Large intestine (tissue), 3 donors: ENCODE measurements around the gene PYGO2. TPM values are rescaled to one million over a fixed set of nuclear protein-coding genes. Genes with fewer than 3 reads are reported as not detected.
"Not testable (repeated sequence)": the region's sequence is repeated elsewhere in the genome, so short reads cannot be mapped to it uniquely, and the experiment has no call there.

Experiments used
- DNase-seq, 2 donors: peaks; one replicate each; pipeline versions ENCODE4 v3.0.0 to v3.0.0-alpha.2; 2013
- H3K27ac ChIP-seq: one replicate; pipeline ENCODE4 v1.5.1; 2013; ENCODE audit warnings: low read length
- H3K27me3 ChIP-seq: 2 replicates; pipeline ENCODE4 v1.6.1; 2013; ENCODE audit warnings: low read length; ENCODE audit not compliant: control insufficient read depth, insufficient read depth
- H3K36me3 ChIP-seq: 2 replicates; pipeline ENCODE4 v1.6.1; 2013; ENCODE audit warnings: low read length; ENCODE audit not compliant: control insufficient read depth, insufficient read depth
- H3K4me1 ChIP-seq: one replicate; pipeline ENCODE4 v1.6.1; 2013; ENCODE audit warnings: low read length; ENCODE audit not compliant: control insufficient read depth, insufficient read depth
- H3K4me3 ChIP-seq: one replicate; pipeline ENCODE4 v1.5.1; 2013; ENCODE audit warnings: low read length
- H3K9me3 ChIP-seq: one replicate; pipeline ENCODE4 v1.6.1; 2013; ENCODE audit warnings: mild to moderate bottlenecking, low read depth, low read length, moderate library complexity; ENCODE audit not compliant: control insufficient read depth
- WGBS: methylation state at CpG from one replicate; pipeline ENCODE4 v1.1.5; 2013; ENCODE audit warnings: low lambda C conversion rate; ENCODE audit not compliant: insufficient coverage; 5-methylcytosine and 5-hydroxymethylcytosine counted together
- polyA plus RNA-seq: library from polyadenylated mRNA; unstranded; fragments of 120-200 nt; gene quantifications from one replicate; pipeline ENCODE4 v1.2.1, GENCODE V29; 2013

Gene PYGO2
- polyA plus RNA-seq, 1 donor = 32.0 TPM

GRCh38 chr1:154992721-154993571 is 31.4 kb upstream of the PYGO2 start:
- Histone ChIP-seq H3K4me1 (peaks cover 12% of the 10 kb centered on the region), H3K36me3 (peaks cover 32% of the 10 kb centered on the region), H3K27ac (no peak overlapping the region), H3K27me3 (no peaks in the 10 kb centered on the region), H3K9me3 (no peaks in the 10 kb centered on the region), H3K4me3 (no peak overlapping the region)
- WGBS = no CpG with 5 or more reads among the region's 14 CpGs
- peak in 1 of 2 donors; percentile 30 for DNase-seq

- Histone ChIP-seq H3K27me3 (no peaks in the 10 kb centered on the region), H3K4me3 (no peak overlapping the region), H3K27ac (no peak overlapping the region), H3K9me3 (no peaks in the 10 kb centered on the region), H3K36me3 (peaks cover 43% of the 10 kb centered on the region), H3K4me1 (peaks cover 12% of the 10 kb centered on the region)
- no peak for DNase-seq
- no CpG with 5 or more reads among the region's 8 CpGs for WGBS
These were observed 28.7 kb upstream of the PYGO2 start for GRCh38 chr1:154990276-154990675.

GRCh38 chr1:154989195-154989860 is 27.7 kb upstream of the PYGO2 start:
- peaks cover 43% of the 10 kb centered on the region for H3K36me3 ChIP-seq
- no peak overlapping the region for H3K4me3 ChIP-seq
- H3K27ac ChIP-seq = no peak overlapping the region
- no CpG with 5 or more reads among the region's 3 CpGs for WGBS
- no peaks in the 10 kb centered on the region for H3K27me3 ChIP-seq
- H3K9me3 ChIP-seq = no peaks in the 10 kb centered on the region
- DNase-seq = peak in 1 of 2 donors; percentile 45
- H3K4me1 ChIP-seq = peaks cover 12% of the 10 kb centered on the region

GRCh38 chr1:154988058-154988954 is 26.7 kb upstream of the PYGO2 start:
- no peak overlapping the region for H3K27ac ChIP-seq
- WGBS = no CpG with 5 or more reads among the region's 17 CpGs
- H3K27me3 ChIP-seq = no peaks in the 10 kb centered on the region
- H3K4me3 ChIP-seq = no peak overlapping the region
- no peak for DNase-seq
- H3K4me1 ChIP-seq = peaks cover 12% of the 10 kb centered on the region
- H3K9me3 ChIP-seq = no peaks in the 10 kb centered on the region
- H3K36me3 ChIP-seq = peaks cover 43% of the 10 kb centered on the region

DNA sequence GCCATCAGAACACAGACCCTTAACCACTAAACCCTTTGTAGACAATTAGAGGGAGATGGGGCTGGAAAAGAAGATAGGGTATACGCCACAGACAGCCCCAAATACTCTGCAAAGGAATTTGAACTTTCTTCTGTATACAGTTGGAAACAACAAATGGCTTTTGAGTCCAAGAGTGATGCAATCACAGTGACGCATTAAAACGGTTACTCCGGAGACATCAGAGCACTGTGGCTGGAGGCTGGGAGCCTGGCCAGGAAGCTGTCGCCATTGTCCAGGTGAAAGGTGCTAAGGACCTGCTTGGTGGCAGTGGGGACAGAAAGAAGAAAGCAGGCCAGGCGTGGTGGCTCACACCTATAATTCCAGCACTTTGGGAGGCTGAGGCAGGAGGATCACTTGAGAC is 25.7 kb upstream of the PYGO2 start:
- H3K36me3 ChIP-seq = peaks cover 38% of the 10 kb centered on the region
- H3K4me1 ChIP-seq = peaks cover 16% of the 10 kb centered on the region
- H3K27ac ChIP-seq = no peak overlapping the region
- no CpG with 5 or more reads among the region's 6 CpGs for WGBS
- H3K27me3 ChIP-seq = no peaks in the 10 kb centered on the region
- no peaks in the 10 kb centered on the region for H3K9me3 ChIP-seq
- no peak overlapping the region for H3K4me3 ChIP-seq
- DNase-seq = no peak

- not testable (repeated sequence) for H3K27me3 ChIP-seq, H3K9me3 ChIP-seq, H3K27ac ChIP-seq, DNase-seq, H3K4me3 ChIP-seq
- Histone ChIP-seq H3K4me1 (peaks cover 17% of the 10 kb centered on the region), H3K36me3 (peaks cover 38% of the 10 kb centered on the region)
- no CpG with 5 or more reads among the region's 4 CpGs for WGBS
These were observed 25.2 kb upstream of the PYGO2 start for GRCh38 chr1:154986736-154987135.

DNA sequence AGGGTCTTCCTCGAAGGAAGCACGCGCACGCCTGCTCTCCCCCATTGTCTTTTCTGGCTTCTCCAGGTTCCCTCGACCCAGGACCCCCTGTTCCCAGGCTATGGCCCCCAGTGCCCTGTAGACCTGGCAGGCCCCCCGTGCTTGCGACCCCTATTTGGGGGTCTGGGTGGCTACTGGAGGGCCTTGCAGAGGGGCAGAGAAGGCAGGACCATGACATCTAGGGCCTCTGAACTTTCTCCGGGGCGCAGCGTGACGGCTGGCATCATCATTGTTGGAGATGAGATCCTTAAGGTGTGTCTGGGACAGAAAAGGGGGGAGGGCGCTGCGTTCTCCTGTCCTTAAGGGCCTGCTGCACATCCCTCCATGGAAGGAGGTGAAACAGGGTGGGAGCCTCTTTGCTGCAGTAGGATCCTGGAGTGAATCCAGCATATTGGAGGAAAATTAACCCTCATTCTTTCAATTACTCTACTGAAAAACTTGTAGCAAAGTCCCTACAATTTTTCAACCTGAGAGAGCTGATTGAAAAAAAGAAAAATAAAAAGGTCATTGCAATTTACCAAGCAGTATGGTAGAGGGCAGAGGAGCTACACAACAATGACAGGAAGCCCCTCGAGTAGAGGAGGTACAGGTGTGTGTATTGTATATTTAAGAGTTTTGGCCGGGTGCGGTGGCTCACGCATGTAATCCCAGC is 22.3 kb upstream of the PYGO2 start:
- no CpG with 5 or more reads among the region's 17 CpGs for WGBS
- Histone ChIP-seq H3K27ac (peak overlapping the region; percentile 46), H3K27me3 (no peaks in the 10 kb centered on the region), H3K4me1 (peaks cover 8% of the 10 kb centered on the region), H3K4me3 (peak overlapping the region; percentile 86), H3K9me3 (no peaks in the 10 kb centered on the region), H3K36me3 (peaks cover 26% of the 10 kb centered on the region)
- peak in 1 of 2 donors; percentile 28 for DNase-seq

- peak; percentile 98 to 100 for DNase-seq
- 0% methylated on average over 3 of the region's 26 CpGs for WGBS
- no peaks in the 10 kb centered on the region for H3K27me3 ChIP-seq
- peak within 1 kb of the TSS; percentile 46 for H3K27ac ChIP-seq
- H3K9me3 ChIP-seq = no peaks in the 10 kb centered on the region
- peaks cover 22% of the 10 kb centered on the region for H3K36me3 ChIP-seq
- H3K4me1 ChIP-seq = peaks cover 5% of the 10 kb centered on the region
- peak within 1 kb of the TSS; percentile 86 for H3K4me3 ChIP-seq
These were observed 21.5 kb upstream of the PYGO2 start, which contains the start of gene FLAD1 for GRCh38 chr1:154982897-154983648. Gene FLAD1 (plus strand): TSS chr1:154983344. CDS start chr1:154983695, 351 bp downstream.

DNA sequence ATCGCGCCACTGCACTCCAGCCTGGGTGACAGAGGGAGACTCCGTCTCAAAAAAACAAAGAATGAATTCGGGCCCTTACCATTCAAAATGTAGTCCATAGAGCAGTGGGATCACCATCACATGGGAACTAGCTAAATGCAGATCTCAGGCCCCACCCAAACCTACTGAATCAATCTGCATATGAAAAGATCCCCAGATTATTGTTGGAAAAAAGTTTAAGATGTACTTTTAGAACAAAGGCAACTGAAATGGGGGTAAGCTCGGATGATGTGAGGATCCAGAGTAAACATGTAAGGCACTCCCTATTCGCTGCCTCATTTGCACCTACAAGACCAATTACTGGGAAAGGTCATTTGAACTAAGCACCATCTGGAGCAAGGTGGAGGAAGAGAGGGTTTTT is 20.8 kb upstream of the PYGO2 start:
- Histone ChIP-seq H3K9me3 (no peaks in the 10 kb centered on the region), H3K27ac (no peak overlapping the region), H3K36me3 (peaks cover 15% of the 10 kb centered on the region), H3K4me3 (no peak overlapping the region), H3K4me1 (peaks cover 5% of the 10 kb centered on the region), H3K27me3 (no peaks in the 10 kb centered on the region)
- WGBS = no CpG with 5 or more reads among the region's 6 CpGs
- DNase-seq = no peak
